GM15510 (cell line): ENCODE measurements around the gene GOLGA8B.

Experiments
- POLR2A ChIP-seq: IDR thresholded peaks from 3 replicates; pipeline ENCODE4 v1.6.1; 2011; ENCODE audit warnings: borderline replicate concordance; ENCODE audit not compliant: insufficient read length; ENCODE audit errors: extremely low read depth

Gene GOLGA8B

DNA sequence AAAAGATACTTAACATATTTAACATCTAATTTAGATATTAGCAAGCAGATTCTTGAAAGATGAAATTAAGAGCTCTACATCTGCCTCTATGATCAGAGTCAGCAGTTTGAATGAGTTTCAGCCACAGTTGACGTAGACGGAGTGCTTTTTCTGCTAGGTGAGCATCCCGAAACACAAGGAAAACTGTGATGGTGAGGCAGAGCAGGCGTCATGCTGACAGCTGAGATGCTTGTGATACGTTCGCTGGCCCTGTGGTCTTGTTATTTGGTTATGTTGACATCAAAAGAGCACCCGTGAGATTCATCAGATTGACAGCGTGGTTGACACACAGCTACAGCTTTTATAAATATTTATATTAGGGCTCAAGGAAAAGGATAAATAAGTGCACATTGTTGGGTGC is 19.6 kb upstream of the GOLGA8B start:
- TF ChIP-seq POLR2A: no peak

- TF ChIP-seq POLR2A: no peak
These were observed 17.5 kb upstream of the GOLGA8B start for GRCh38 chr15:34600923-34601322.

- TF ChIP-seq POLR2A: no peak
These were observed 15.5 kb upstream of the GOLGA8B start for GRCh38 chr15:34598799-34599585.

DNA sequence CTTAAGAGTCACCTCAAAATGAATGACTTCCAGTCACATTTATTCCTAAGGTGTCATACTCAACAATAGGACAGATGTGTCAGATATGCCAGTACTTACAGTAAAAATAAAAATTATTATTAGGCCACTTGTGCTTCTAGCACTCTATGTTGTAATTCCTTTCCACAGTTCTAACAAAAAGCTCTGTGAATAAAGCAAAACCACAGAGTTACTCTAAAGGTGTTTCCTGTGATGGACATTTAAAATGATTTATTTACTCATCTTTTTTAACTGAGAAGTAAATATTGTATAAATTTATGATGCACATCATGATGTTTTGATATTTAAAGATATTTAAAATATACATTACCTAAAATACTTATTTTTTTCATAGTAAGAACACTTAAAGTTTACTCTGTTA is 13.9 kb upstream of the GOLGA8B start:
- TF ChIP-seq POLR2A: no peak

DNA sequence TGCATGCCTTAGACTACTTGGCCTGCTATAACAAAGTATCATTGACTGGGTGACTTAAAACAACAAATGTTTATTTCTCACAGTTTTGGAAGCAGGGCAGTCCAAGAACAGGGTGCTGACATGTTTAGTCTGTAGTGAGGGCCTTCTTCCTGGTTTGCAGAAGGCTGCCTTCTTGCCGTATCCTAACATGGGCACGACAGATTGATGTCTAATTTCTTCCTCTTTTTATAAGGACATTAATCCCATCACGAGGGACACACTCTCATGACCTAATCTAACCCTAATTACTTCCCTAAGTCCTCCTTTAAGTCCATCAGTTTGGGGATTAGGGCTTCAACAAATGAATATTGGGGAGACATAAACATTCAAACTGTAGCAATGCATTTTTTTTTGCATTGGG is 10.9 kb upstream of the GOLGA8B start:
- no peak for TF ChIP-seq POLR2A

GRCh38 chr15:34591306-34591705 is 7.9 kb upstream of the GOLGA8B start:
- no peak for TF ChIP-seq POLR2A

DNA sequence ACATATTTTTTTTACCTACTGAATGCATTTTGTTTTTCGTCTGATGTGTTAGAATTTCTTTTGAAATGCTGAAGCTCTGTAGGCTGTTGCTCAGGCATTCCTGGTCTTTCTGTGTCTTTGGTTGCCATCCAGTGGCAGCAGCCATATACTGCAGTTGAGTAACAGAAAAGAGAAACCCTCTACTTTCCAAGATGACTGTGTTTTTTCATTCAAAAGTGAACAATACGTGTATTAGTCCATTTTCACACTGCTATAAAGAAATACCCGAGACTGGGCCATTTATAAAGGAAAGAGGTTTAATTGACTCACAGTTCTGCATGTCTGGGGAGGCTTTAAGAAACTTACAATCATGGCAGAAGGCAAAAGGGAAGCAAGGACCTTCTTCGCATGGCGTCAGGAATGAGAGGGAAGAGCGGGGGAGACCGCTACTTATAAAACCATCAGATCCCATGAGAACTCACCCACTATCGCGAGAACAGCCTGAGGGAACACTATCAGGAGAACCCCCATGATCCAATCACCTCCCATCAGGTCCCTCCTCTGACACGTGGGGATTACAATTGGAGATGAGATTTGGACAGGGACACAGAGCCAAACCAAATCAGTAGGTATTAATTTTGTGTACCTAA is 4.7 kb upstream of the GOLGA8B start:
- no peak for TF ChIP-seq POLR2A

GRCh38 chr15:34584996-34585395 is 1.5 kb upstream of the GOLGA8B start:
- no peak for TF ChIP-seq POLR2A

- no peak for TF ChIP-seq POLR2A
These were observed 848 bp upstream of the GOLGA8B start for GRCh38 chr15:34584330-34584668.

DNA sequence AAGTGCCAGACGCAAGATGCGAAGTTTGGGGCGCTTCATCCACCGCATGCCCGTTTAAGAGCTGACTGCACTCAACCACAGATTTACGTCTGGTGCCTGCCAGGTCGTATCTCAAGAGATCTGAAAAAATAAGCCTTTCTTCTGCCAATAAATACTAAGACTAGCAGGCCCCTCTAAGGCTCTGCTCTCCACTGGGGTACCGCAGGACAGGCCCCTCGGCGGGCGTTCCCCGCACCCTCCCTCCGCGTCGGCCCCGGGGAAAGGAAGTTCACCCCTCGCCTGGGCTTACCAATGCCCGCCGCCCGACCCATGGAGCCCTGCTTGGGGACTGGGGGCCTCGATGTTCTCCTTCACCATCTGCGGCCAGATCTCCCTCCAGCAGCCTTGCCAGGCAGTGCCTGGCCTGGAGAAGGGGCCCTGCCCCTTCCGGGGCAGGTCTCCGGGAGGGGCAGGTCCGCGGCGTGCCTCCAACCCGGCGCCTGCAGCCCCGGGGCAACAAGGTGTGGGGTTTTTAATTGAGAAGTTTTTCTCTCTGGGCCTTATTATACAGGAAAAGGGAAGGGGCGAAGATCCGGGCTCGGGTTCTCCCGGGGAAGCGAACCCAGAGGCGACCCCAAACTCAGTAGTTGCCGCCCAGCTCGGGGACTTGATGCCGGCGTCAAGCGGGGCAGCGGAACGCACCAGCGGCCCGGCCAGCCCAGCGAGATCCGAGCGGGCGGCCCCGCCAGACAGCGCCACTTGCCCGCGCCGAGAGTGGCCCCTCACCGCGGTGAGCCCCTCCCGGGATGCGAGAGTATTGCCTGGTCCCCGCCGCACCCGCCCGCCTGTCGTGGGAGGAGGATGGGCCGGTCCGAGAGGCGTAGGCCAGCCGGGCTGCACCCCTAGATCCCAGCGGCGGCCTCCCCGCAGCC is 735 bp downstream of the GOLGA8B start:
- peak; percentile 35 for TF ChIP-seq POLR2A

DNA sequence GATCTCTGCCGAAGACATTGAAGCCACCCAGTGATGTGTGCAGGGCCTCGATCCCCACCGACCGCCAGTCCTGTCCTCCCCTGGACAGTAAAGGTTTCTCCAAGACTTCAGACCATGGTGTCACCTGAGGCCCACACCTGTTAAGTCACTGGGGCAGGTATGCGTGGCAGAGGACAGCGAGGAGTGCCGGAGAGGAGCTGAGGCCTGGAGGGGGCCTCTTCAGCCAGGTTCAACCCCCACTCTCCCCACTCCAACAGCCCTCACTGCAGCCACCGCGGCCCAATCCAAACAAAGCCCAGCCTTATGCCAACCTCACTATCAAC is 2.4 kb downstream of the GOLGA8B start:
- TF ChIP-seq POLR2A: no peak

- TF ChIP-seq POLR2A: no peak
These were observed 5.2 kb downstream of the GOLGA8B start for GRCh38 chr15:34578283-34578674.
